ENCODE measurements around the gene ANGPTL2.

ANGPTL2 gene

GRCh38 chr9:127113191-127113972, 9.1 kb downstream of the ANGPTL2 start:
- Histone ChIP-seq H3K36me3 (replicated peaks; ENCODE audit: insufficient read depth, low read length) (no peaks in the 10 kb centered on the region), H4K20me1 (ENCODE audit: insufficient read depth, low read length) (no peaks in the 10 kb centered on the region), H3K27me3 (replicated peaks; ENCODE audit: insufficient read depth, low read length) (no peaks in the 10 kb centered on the region)

GRCh38 chr9:127112735-127113161, 9.7 kb downstream of the ANGPTL2 start:
- Histone ChIP-seq H4K20me1 (ENCODE audit: insufficient read depth, low read length) (no peaks in the 10 kb centered on the region), H3K9me2 (replicated peaks; ENCODE audit: insufficient read depth, low read length) (no peaks in the 10 kb centered on the region), H3K9me3 (replicated peaks; ENCODE audit: insufficient read depth, low read length) (no peaks in the 10 kb centered on the region), H2AFZ (ENCODE audit: low read length) (no peak overlapping the region), H3K79me2 (ENCODE audit: low read length) (no peaks in the 10 kb centered on the region), H3K4me1 (ENCODE audit: low read length) (peaks cover 31% of the 10 kb centered on the region), H3K9ac (ENCODE audit: low read length) (no peak overlapping the region), H3F3A (ENCODE audit: insufficient read depth, low read length) (peaks cover 8% of the 10 kb centered on the region; the same call in 1 of the 2 replicates), H3K4me3 (ENCODE audit: low read length) (no peak overlapping the region), H3K36me3 (replicated peaks; ENCODE audit: insufficient read depth, low read length) (no peaks in the 10 kb centered on the region), H3K27me3 (replicated peaks; ENCODE audit: insufficient read depth, low read length) (no peaks in the 10 kb centered on the region), H3K4me2 (ENCODE audit: low read depth, low read length) (no peak overlapping the region), H3K27ac (ENCODE audit: low read length) (no peak overlapping the region)
- TF ChIP-seq CTCF (IDR thresholded peaks at IDR 0.05; ENCODE audit: low read length) (no peak), EZH2 (optimal IDR thresholded peaks at IDR 0.05; ENCODE audit: low read depth, low read length) (no peak), EZH2phosphoT487 (IDR thresholded peaks at IDR 0.05; ENCODE audit: low read length) (no peak)
- no peak for DNase-seq

More at GRCh38 chr9:127113191-127113972, 9.1 kb downstream of the ANGPTL2 start:
- H3K27ac ChIP-seq (ENCODE audit: low read length) = no peak overlapping the region
- H3K4me3 ChIP-seq (ENCODE audit: low read length) = no peak overlapping the region
- H2AFZ ChIP-seq (ENCODE audit: low read length) = no peak overlapping the region
- no peak overlapping the region for H3K4me2 ChIP-seq (ENCODE audit: low read depth, low read length)
- H3K9me3 ChIP-seq (replicated peaks; ENCODE audit: insufficient read depth, low read length) = no peaks in the 10 kb centered on the region
- no peaks in the 10 kb centered on the region for H3K79me2 ChIP-seq (ENCODE audit: low read length)
- DNase-seq = no peak
- peaks cover 8% of the 10 kb centered on the region; the same call in 1 of the 2 replicates for H3F3A ChIP-seq (ENCODE audit: insufficient read depth, low read length)
- TF ChIP-seq EZH2 (optimal IDR thresholded peaks at IDR 0.05; ENCODE audit: low read depth, low read length) = no peak
- no peak for TF ChIP-seq EZH2phosphoT487 (IDR thresholded peaks at IDR 0.05; ENCODE audit: low read length)
- TF ChIP-seq CTCF (IDR thresholded peaks at IDR 0.05; ENCODE audit: low read length) = no peak
- H3K4me1 ChIP-seq (ENCODE audit: low read length) = peaks cover 31% of the 10 kb centered on the region
- H3K9ac ChIP-seq (ENCODE audit: low read length) = no peak overlapping the region
- H3K9me2 ChIP-seq (replicated peaks; ENCODE audit: insufficient read depth, low read length) = no peaks in the 10 kb centered on the region

- H3K9me3 ChIP-seq (replicated peaks; ENCODE audit: insufficient read depth, low read length) = no peaks in the 10 kb centered on the region
- H4K20me1 ChIP-seq (ENCODE audit: insufficient read depth, low read length) = no peaks in the 10 kb centered on the region
- H3F3A ChIP-seq (ENCODE audit: insufficient read depth, low read length) = peaks cover 8% of the 10 kb centered on the region; the same call in 1 of the 2 replicates
- no peak for DNase-seq
- H3K4me2 ChIP-seq (ENCODE audit: low read depth, low read length) = no peak overlapping the region
- H3K4me3 ChIP-seq (ENCODE audit: low read length) = no peak overlapping the region
- H3K27me3 ChIP-seq (replicated peaks; ENCODE audit: insufficient read depth, low read length) = no peaks in the 10 kb centered on the region
- H3K4me1 ChIP-seq (ENCODE audit: low read length) = peaks cover 29% of the 10 kb centered on the region
- no peaks in the 10 kb centered on the region for H3K36me3 ChIP-seq (replicated peaks; ENCODE audit: insufficient read depth, low read length)
- no peak overlapping the region for H3K27ac ChIP-seq (ENCODE audit: low read length)
- no peak overlapping the region for H3K9ac ChIP-seq (ENCODE audit: low read length)
- TF ChIP-seq CTCF (IDR thresholded peaks at IDR 0.05; ENCODE audit: low read length) (no peak), EZH2phosphoT487 (IDR thresholded peaks at IDR 0.05; ENCODE audit: low read length) (no peak), EZH2 (optimal IDR thresholded peaks at IDR 0.05; ENCODE audit: low read depth, low read length) (no peak)
- no peak overlapping the region for H2AFZ ChIP-seq (ENCODE audit: low read length)
- no peaks in the 10 kb centered on the region for H3K79me2 ChIP-seq (ENCODE audit: low read length)
- H3K9me2 ChIP-seq (replicated peaks; ENCODE audit: insufficient read depth, low read length) = no peaks in the 10 kb centered on the region
These were observed 10.4 kb downstream of the ANGPTL2 start for GRCh38 chr9:127112056-127112455.
